ENCODE results near the gene PMFBP1. TPM values are rescaled to one million over a fixed set of nuclear protein-coding genes. Genes with fewer than 3 reads are reported as not detected.
A peak's percentile ranks its signal among the peaks of the same experiment; 100 is the strongest.

PMFBP1 gene
- total and polyA plus RNA-seq, 10 of the 15 experiments (the other 5 are each of a cell fraction or from before 2014, with no cell fraction given) = 0.40 to 2.3 (median 1.1) TPM

DNA sequence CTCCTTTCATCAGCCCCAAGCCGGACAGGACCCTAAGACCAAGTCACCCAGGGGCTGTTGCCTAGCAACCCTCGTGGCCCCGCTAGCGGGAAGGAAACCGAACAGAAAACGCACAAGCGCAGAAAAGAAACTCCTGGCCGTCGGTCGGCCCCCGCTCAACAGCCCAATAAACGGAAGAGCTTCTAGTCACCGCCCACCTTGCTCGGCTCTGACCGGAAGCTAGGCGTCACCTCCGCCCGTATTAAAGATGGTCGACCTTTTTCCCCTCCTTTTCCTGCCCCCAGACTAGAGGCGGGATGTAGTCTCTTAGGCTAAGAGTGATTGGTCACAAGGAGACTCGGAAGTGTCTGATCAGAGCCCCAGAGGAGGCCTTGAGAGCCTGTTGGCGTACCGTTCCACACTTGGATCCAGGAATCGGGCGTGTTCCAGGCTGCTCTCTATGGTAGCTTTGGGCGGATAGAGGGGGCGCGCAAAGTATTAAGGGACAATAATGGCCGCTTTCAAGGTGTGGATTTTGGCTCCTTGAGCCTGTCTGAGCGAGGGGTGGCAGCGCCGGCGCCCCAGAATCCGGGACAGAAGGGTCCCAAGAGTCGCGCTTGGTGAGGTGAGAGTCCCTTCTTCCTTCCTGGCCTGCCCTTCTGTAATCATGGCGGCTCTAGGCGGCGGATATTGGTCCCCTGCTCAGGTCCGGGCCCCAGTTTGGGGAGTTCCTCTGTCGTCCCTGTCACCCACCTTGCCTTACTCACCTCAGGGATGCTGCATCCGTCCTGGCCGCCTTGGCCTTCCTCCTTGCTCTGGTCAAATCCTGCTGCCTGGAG, 78.3 kb downstream of the PMFBP1 start, which contains the start of the genes DHX38 and TXNL4B (continued):
- TF ChIP-seq CHD2 (IDR thresholded peaks at IDR 0.05; ENCODE audit: borderline replicate concordance, low read depth, low read length) (peak; percentile 89; the same call in 1 of the 2 replicates), BACH1 (IDR thresholded peaks at IDR 0.05; ENCODE audit: borderline replicate concordance) (peak; percentile 29; the same call in 1 of the 2 replicates), RBBP5 (conservative IDR thresholded peaks at IDR 0.05) (0 out of 2 replicates have a peak, but pooled peaks have one; percentile 39), NRF1 (conservative IDR thresholded peaks at IDR 0.05; ENCODE audit: low read depth, low read length) (0 out of 2 replicates have a peak, but pooled peaks have one; percentile 14), SPI1 (IDR thresholded peaks at IDR 0.05; ENCODE audit: borderline replicate concordance, insufficient read depth, low read depth, low read length) (peak; percentile 48; the same call in 1 of the 2 replicates), MXI1 (IDR thresholded peaks at IDR 0.05; ENCODE audit: low read depth, low read length) (peak; percentile 91), IKZF1 (conservative IDR thresholded peaks at IDR 0.05) (peak; percentile 96), EP300 (IDR thresholded peaks at IDR 0.05; ENCODE audit: borderline replicate concordance in 1 of 2, control insufficient read depth in 1 of 2, low read depth in 2 of 2, low read length in 2 of 2) (0 out of 4 replicates have a peak, but pooled peaks of 1 of the 2 experiments have one; percentile 15), REST (IDR thresholded peaks at IDR 0.05; ENCODE audit: low read depth, low read length) (peak; percentile 53; the same call in 1 of the 2 replicates), SUPT20H (IDR thresholded peaks at IDR 0.05; ENCODE audit: borderline replicate concordance, control insufficient read depth, low read depth, low read length) (no peak), ATF7 (IDR thresholded peaks at IDR 0.05; ENCODE audit: low read depth) (peak; percentile 73), RAD51 (IDR thresholded peaks at IDR 0.05) (peak; percentile 48; the same call in 1 of the 2 replicates), ZNF24 (IDR thresholded peaks at IDR 0.05) (no peak), FOXK2 (IDR thresholded peaks at IDR 0.05) (peak; percentile 61), BHLHE40 (IDR thresholded peaks at IDR 0.05; ENCODE audit: borderline replicate concordance in 1 of 2, low read depth in 2 of 2, low read length in 1 of 2) (no peak), PML (IDR thresholded peaks at IDR 0.05; ENCODE audit: low read length) (peak; percentile 59; the same call in 1 of the 2 replicates)
